Spleen (tissue), 11 donors: ENCODE data around the gene CDC42BPA. TPM values are rescaled to one million over a fixed set of nuclear protein-coding genes. Genes with fewer than 3 reads are reported as not detected.

Source experiments
- DNase-seq: peaks from one replicate; pipeline ENCODE4 v3.0.0-alpha.2; 2020
- H3K27ac ChIP-seq, 8 donors: fragments of 200-600 bp; sonication (generic) in 7 of 8; 1 replicate in 4 of 8; 2 replicates in 4 of 8; pipeline versions ENCODE4 v1.5.0 to v1.8.0; 2016 to 2021; ENCODE audit warnings: inconsistent platforms in 4 of 8, mild to moderate bottlenecking in 4 of 8, moderate library complexity in 1 of 8
- H3K27me3 ChIP-seq, 7 donors: fragments of 200-600 bp; sonication (generic) in 6 of 7; replicated peaks in 1 of 7; 1 replicate in 4 of 7; 2 replicates in 3 of 7; pipeline versions ENCODE4 v1.5.0 to v1.8.0; 2016 to 2021; ENCODE audit warnings: inconsistent platforms in 3 of 7, mild to moderate bottlenecking in 1 of 7
- H3K36me3 ChIP-seq, 6 donors: fragments of 200-600 bp; sonication (generic) in 5 of 6; 1 replicate in 4 of 6; 2 replicates in 2 of 6; pipeline versions ENCODE4 v1.5.0 to v1.8.0; 2016 to 2021; ENCODE audit warnings: inconsistent platforms in 2 of 6
- H3K4me1 ChIP-seq, 6 donors: fragments of 200-600 bp; sonication (generic) in 5 of 6; 1 replicate in 3 of 6; 2 replicates in 3 of 6; pipeline versions ENCODE4 v1.5.0 to v1.8.0; 2016 to 2021; ENCODE audit warnings: inconsistent platforms in 3 of 6
- H3K4me3 ChIP-seq, 8 donors: fragments of 200-600 bp; sonication (generic) in 7 of 8; 1 replicate in 4 of 8; 2 replicates in 4 of 8; pipeline versions ENCODE4 v1.5.0 to v1.8.0; 2016 to 2021; ENCODE audit warnings: inconsistent platforms in 4 of 8, mild to moderate bottlenecking in 4 of 8, moderate library complexity in 2 of 8
- H3K9me3 ChIP-seq, 8 donors: fragments of 200-600 bp; sonication (generic) in 7 of 8; 1 replicate in 4 of 8; 2 replicates in 4 of 8; pipeline versions ENCODE4 v1.5.0 to v1.8.0; 2016 to 2021; ENCODE audit warnings: inconsistent platforms in 4 of 8
- POLR2A ChIP-seq, 3 donors: fragments of 450-650 bp; IDR thresholded peaks; one replicate each; pipeline ENCODE4 v1.5.1; 2017; ENCODE audit warnings: antibody characterized with exemption in 3 of 3, mild to moderate bottlenecking in 1 of 3
- POLR2AphosphoS5 ChIP-seq, 3 donors: sonication (generic); formaldehyde crosslinking; IDR thresholded peaks; one replicate each; pipeline ENCODE4 v1.5.1; 2017; ENCODE audit warnings: antibody characterized with exemption in 3 of 3
- WGBS, 5 donors: extraction: QIAGEN DNeasy Blood & Tissue Kit in 3 of 5; methylation state at CpG; one replicate each; pipeline versions ENCODE4 v1.1.5 to v1.1.7; 2013 to 2018; 5-methylcytosine and 5-hydroxymethylcytosine counted together
- intact Hi-C: fragments of 100-400 bp; cut with DNase I; formaldehyde crosslinking; loops from one replicate; pipeline ENCODE4 v1.15.0; 2023; ENCODE audit warnings: low total_unique reads
- polyA plus RNA-seq, 3 donors: library from polyadenylated mRNA; stranded (reverse); fragments of 200-250 nt; gene quantifications; one replicate each; pipeline ENCODE4 v1.2.1, GENCODE V29; 2013
- total RNA-seq, 7 donors: library from RNA; depleted of rRNA in 3 of 7; stranded (reverse); fragments of >200 nt in 3 of 7; fragmentation: NEBNext Ultra II Directional in 4 of 7; extraction: Animal tissue kit (Norgen Biotek cat#: 25700) in 4 of 7; gene quantifications; one replicate each; pipeline versions ENCODE4 v1.1.0 to v1.2.1, GENCODE V29; 2016 to 2021
- TF ChIP-seq, protein P1 (sequence below), 11 experiments: fragments of 200-600 bp in 7 of 11; fragments of 450-650 bp in 4 of 11; sonication (generic) in 4 of 11; IDR thresholded peaks in 8 of 11; conservative IDR thresholded peaks in 3 of 11; 1 replicate in 7 of 11; 2 replicates in 4 of 11; pipeline versions ENCODE4 v1.4.0 to v1.8.0; 2016 to 2021; ENCODE audit warnings: antibody characterized with exemption in 11 of 11, inconsistent platforms in 4 of 11, mild to moderate bottlenecking in 1 of 11
- donor health status: healthy with polysubstance abuse.
- donor health status: DM: no; HTN: no; CAD: no; lungs with moderate emphysema.
- donor health status: DM: no; HTN: no; CAD: no.
- donor health status: Bipolar disorder and iron deficiency.
- donor health status: healthy.
- donor health status: DM: no; HTN: no; CAD: no.
- donor health status: DM: yes; HTN: yes; CAD: no.

The CDC42BPA gene
- total and polyA plus RNA-seq, 10 donors = 1.1 to 36.4 (median 27.6) TPM

DNA sequence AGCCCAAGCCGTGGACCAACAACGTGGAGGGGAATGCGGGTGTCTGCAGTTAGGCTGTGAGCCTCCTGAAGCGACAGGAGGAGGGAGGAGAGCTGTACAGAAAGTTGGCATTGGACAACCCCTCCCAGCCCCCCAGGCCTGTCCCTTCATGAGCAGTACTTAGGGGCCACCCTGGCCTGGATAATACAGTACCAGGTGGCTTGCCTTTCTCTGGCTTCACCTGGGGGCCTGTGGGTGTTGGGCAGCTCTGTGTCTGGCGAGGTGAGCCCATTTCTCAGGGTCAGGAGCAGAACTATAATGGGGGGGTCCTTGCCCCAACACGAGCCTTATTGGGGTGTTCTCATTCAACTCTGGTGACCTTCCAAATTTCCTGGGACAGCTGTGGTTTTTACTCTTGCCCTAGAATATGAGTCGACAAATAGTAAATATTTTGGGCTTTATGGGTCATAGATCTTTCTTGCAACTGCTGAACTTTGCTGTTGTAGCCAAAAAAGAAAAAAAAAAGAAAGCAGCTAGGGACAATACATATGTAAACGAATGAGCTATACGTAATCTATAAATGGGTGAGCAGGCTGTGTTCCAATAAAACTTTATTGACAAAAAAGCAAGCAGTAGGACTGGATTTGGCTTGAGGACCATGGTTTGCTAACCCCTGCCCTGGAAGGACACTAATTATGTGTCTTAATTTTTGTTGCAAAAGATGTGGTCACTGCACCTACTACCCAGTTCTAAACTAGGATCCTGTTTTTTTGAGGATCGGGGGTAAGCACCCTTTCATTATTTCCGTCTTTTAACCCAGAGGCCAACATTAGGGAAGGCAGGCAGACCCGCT lies 366.8 kb downstream of the CDC42BPA start:
- peaks cover 0 to 27% (median 2%) of the 10 kb centered on the region in 6 donors for H3K36me3 ChIP-seq
- peaks cover 0 to 52% (median 3%) of the 10 kb centered on the region in 6 donors for H3K4me1 ChIP-seq
- H3K27me3 ChIP-seq = no peaks in the 10 kb centered on the region
- peaks cover 0 to 8% (median 2%) of the 10 kb centered on the region in 8 donors for H3K9me3 ChIP-seq
- no peak for DNase-seq
- intact Hi-C loops = no loop called here
- TF ChIP-seq POLR2AphosphoS5 (IDR thresholded peaks at IDR 0.05) (peak in 1 of 3 donors; percentile 1), POLR2A (IDR thresholded peaks at IDR 0.05) (no peak)
- TF ChIP-seq, protein P1, sequence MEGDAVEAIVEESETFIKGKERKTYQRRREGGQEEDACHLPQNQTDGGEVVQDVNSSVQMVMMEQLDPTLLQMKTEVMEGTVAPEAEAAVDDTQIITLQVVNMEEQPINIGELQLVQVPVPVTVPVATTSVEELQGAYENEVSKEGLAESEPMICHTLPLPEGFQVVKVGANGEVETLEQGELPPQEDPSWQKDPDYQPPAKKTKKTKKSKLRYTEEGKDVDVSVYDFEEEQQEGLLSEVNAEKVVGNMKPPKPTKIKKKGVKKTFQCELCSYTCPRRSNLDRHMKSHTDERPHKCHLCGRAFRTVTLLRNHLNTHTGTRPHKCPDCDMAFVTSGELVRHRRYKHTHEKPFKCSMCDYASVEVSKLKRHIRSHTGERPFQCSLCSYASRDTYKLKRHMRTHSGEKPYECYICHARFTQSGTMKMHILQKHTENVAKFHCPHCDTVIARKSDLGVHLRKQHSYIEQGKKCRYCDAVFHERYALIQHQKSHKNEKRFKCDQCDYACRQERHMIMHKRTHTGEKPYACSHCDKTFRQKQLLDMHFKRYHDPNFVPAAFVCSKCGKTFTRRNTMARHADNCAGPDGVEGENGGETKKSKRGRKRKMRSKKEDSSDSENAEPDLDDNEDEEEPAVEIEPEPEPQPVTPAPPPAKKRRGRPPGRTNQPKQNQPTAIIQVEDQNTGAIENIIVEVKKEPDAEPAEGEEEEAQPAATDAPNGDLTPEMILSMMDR (IDR thresholded peaks at IDR 0.05 in 8 of 11, conservative IDR thresholded peaks at IDR 0.05 in 3 of 11) = no peak
- 81 to 94% (median 87%) methylated on average over 12 of the region's 12 CpGs for WGBS, 5 donors
- no peak overlapping the region for H3K4me3 ChIP-seq
- H3K27ac ChIP-seq = no peak overlapping the region

DNA sequence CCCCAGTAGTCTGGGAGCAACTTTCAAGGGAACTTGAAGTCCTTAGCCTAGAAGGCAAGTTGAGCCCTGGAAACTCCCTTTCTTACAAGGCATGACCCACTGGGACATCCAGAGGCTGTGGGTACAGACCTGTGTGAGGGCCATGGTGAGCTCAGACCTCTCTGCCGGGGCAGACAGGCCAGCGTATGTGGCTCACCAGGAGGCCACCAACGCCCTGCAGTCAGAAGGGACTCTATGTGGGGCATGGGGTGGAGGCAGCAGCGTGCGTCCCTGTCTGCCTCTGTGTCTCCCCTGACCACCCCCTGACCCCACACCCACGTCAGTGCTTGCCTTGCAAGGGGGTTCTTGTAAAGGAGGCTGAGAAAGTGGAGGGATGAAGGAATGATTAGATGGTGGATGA lies 367.4 kb downstream of the CDC42BPA start:
- peak in 1 of 3 donors; percentile 6 for TF ChIP-seq POLR2AphosphoS5 (IDR thresholded peaks at IDR 0.05)
- no peak for TF ChIP-seq POLR2A (IDR thresholded peaks at IDR 0.05)
- TF ChIP-seq, protein P1 (IDR thresholded peaks at IDR 0.05 in 8 of 11, conservative IDR thresholded peaks at IDR 0.05 in 3 of 11) = no peak

DNA sequence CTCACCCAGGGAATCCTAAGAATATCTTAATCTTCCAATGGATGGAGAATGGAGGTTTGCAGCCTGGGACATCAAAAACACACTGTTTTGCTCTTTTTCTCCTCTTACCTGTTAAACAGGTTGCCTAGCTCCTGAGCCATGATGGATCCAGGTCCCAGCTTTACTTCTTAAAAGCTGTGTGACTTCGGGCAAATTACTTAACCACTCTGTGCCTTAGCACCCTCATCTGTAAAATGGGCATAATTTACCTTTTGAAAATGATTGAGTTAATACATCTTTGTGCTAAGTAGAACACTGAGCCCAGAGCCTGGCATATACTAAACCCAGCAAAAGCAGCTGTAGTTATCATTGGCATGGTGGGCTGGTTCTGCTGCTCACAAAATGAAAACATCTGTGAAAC lies 368.0 kb downstream of the CDC42BPA start:
- 97 to 100% (median 100%) methylated on average over 1 of the region's 1 CpG for WGBS, 5 donors
- TF ChIP-seq, protein P1 (IDR thresholded peaks at IDR 0.05 in 8 of 11, conservative IDR thresholded peaks at IDR 0.05 in 3 of 11) = no peak
- TF ChIP-seq POLR2A (IDR thresholded peaks at IDR 0.05) (no peak), POLR2AphosphoS5 (IDR thresholded peaks at IDR 0.05) (no peak)
- intact Hi-C loops = no loop called here

More for the DNA sequence above, 367.4 kb downstream of the CDC42BPA start:
- intact Hi-C loops = no loop called here
- DNase-seq = no peak
- peaks cover 0 to 58% (median 4%) of the 10 kb centered on the region in 6 donors for H3K4me1 ChIP-seq
- H3K9me3 ChIP-seq = peaks cover 0 to 8% (median 2%) of the 10 kb centered on the region in 8 donors
- H3K36me3 ChIP-seq = peaks cover 0 to 27% (median 2%) of the 10 kb centered on the region in 6 donors
- no peak overlapping the region for H3K27ac ChIP-seq
- 69 to 82% (median 81%) methylated on average over 6 of the region's 6 CpGs for WGBS, 5 donors
- H3K27me3 ChIP-seq = no peaks in the 10 kb centered on the region
- no peak overlapping the region for H3K4me3 ChIP-seq

DNA sequence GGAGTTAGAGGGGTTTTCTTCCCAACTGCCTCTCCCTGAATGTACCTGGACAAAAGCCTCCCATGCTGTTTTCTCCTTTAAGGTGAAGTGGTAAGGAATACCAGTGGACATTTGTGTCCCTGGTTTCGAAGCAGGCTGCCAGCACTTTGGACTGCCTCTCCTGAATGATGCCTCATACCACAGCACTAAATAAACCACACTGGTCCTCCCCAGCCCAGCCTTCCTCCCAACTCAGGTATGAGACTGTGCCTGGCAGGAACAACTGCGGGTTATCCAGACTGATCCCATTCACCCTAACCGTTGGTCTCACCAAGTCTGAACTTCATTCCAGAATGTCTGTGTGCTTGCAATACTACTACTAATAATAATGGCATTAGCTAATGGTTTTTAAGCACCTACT lies 368.9 kb downstream of the CDC42BPA start:
- Histone ChIP-seq H3K27ac (no peak overlapping the region), H3K4me1 (peaks cover 0 to 72% (median 12%) of the 10 kb centered on the region in 6 donors), H3K4me3 (no peak overlapping the region), H3K27me3 (no peaks in the 10 kb centered on the region), H3K36me3 (peaks cover 0 to 25% (median 2%) of the 10 kb centered on the region in 6 donors), H3K9me3 (peaks cover 0 to 8% (median 2%) of the 10 kb centered on the region in 8 donors)
- WGBS, 5 donors = 94 to 98% (median 95%) methylated on average over 3 of the region's 3 CpGs
- TF ChIP-seq POLR2AphosphoS5 (IDR thresholded peaks at IDR 0.05) (no peak), POLR2A (IDR thresholded peaks at IDR 0.05) (no peak)
- TF ChIP-seq, protein P1 (IDR thresholded peaks at IDR 0.05 in 8 of 11, conservative IDR thresholded peaks at IDR 0.05 in 3 of 11) = no peak
- intact Hi-C loops = no loop called here
- DNase-seq = no peak

More for the DNA sequence above, 368.0 kb downstream of the CDC42BPA start:
- Histone ChIP-seq H3K4me1 (peaks cover 0 to 64% (median 6%) of the 10 kb centered on the region in 6 donors), H3K4me3 (no peak overlapping the region), H3K9me3 (peaks cover 0 to 8% (median 2%) of the 10 kb centered on the region in 8 donors), H3K27ac (no peak overlapping the region), H3K36me3 (peaks cover 0 to 31% (median 2%) of the 10 kb centered on the region in 6 donors), H3K27me3 (no peaks in the 10 kb centered on the region)
- no peak for DNase-seq
